Stomach (tissue), 4 donors: Measurements from ENCODE around the gene HECW1.

Experiments
- CTCF ChIP-seq, 7 experiments: fragments of 450-650 bp in 4 of 7; fragments of 200-600 bp in 3 of 7; sonication (generic) in 3 of 7; IDR thresholded peaks; one replicate each; pipeline ENCODE4 v1.5.1; 2016 to 2019; ENCODE audit warnings: antibody characterized with exemption in 7 of 7, control low read depth in 2 of 7, mild to moderate bottlenecking in 1 of 7
- EP300 ChIP-seq: sonication (generic); formaldehyde crosslinking; IDR thresholded peaks from one replicate; pipeline ENCODE4 v1.6.1; 2017; ENCODE audit warnings: antibody characterized with exemption
- POLR2A ChIP-seq, 4 donors: fragments of 450-650 bp; IDR thresholded peaks; one replicate each; pipeline ENCODE4 v1.6.1; 2016; ENCODE audit warnings: antibody characterized with exemption in 4 of 4, control low read depth in 2 of 4, mild to moderate bottlenecking in 1 of 4, moderate library complexity in 1 of 4
- POLR2AphosphoS5 ChIP-seq, 3 donors: sonication (generic); formaldehyde crosslinking; IDR thresholded peaks; one replicate each; pipeline ENCODE4 v1.6.1; 2016; ENCODE audit warnings: antibody characterized with exemption in 3 of 3

- TF ChIP-seq CTCF (IDR thresholded peaks at IDR 0.05) (no peak), POLR2AphosphoS5 (IDR thresholded peaks at IDR 0.05) (no peak), POLR2A (IDR thresholded peaks at IDR 0.05) (no peak), EP300 (no peak)
Observed at GRCh38 chr7:43278088-43278644, 165.7 kb downstream of the HECW1 start.
